Measurements from ENCODE around the gene MSH3.
"Not testable (repeated sequence)": the region's sequence is repeated elsewhere in the genome, so short reads cannot be mapped to it uniquely, and the experiment has no call there.

MSH3 gene

DNA sequence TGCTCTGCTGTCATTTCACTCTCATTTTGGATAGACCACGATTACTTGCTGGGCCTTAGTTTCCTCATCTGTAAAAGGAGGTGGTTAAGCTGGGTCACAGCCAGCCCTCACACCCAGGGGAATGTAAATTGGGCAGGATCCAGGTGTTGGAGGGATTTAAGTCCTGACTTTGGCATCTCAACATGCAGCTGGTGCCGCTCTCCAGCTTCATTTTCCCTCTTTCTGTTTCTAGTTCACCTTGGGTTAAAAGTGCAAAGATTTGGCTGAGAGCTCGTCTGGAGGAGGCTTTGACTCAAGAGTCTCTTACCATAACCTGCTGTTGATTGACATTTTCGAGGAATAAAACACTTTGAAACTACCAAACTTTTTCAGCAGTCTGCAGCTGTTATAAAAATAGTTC, 144.6 kb downstream of the MSH3 start:
- no peak for DNase-seq

DNA sequence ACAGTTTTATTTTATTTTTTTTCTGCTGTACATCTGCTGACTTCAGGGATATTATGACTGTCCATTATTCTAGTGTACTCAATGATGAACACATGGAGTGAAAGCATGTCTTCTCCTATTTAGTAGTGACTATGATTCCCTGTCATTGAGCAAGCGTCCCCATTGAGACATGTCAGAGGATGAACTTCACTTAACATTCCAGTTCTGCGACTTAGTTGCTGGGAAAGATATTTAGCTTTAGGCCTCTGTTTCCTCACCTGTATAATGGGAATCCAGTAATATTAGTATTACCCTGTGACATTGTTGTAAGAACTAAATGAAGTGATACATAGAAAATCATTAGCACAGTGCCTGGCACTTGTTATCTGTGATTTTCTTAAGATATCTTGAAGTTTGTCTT, 145.1 kb downstream of the MSH3 start:
- DNase-seq: no peak

DNA sequence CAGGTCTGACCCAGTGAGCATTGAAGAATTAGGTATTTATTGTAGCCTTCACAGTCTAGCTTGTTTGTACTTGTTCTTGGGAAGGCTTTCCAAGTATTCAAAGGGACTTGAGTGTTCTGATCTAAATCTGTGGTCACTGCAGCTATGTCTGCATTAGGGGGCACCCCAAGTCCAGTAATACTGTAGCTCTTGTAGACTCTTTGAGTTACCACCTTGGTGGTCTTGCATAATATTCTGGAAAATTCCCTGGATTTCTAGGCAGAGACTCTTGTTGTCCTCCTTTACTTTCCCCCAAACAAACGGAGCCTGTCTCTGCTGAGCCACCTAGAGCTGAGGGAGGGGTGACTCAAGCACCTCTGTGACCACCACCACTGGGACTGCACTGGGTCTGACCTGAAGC, 149.9 kb downstream of the MSH3 start:
- DNase-seq: peak in 1 of 2 donors; percentile 11

DNA sequence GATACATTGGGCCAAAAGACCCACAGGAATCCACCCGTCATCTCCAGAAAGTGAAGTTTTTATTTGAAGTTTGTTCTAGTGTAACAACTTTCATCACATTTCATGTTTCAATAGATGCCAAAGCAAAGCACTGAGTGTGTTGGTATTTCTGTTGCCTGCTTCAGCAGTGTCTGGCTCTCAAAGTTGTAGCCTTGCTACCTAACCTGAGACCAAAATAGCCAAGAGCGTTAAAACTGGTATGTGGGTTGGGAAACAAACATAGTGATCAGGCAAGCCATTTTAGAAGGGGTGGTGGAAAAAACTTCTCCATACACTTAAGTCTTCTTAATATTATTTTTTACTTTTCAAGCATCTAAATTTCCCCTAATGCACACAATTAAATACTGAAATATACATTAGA, 150.6 kb downstream of the MSH3 start:
- no peak for DNase-seq

DNA sequence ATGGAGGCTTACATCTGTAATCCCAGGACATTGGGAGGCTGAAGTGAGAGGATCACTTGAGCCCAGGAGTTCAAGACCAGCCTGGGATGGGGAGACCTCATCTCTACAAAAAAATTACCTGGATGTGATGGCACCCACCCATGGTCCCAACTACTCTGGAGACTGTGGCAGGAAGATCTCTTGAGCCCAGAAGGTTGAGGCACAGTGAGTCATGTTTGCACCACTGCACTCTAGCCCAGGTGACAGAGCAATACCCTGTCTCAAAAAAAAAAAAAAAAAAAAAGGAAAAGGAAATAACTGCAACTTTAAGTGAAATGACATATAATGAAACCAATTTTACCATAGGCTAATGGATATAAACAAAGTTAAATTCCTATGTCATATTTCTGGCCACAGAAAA, 152.5 kb downstream of the MSH3 start:
- DNase-seq: no peak

DNA sequence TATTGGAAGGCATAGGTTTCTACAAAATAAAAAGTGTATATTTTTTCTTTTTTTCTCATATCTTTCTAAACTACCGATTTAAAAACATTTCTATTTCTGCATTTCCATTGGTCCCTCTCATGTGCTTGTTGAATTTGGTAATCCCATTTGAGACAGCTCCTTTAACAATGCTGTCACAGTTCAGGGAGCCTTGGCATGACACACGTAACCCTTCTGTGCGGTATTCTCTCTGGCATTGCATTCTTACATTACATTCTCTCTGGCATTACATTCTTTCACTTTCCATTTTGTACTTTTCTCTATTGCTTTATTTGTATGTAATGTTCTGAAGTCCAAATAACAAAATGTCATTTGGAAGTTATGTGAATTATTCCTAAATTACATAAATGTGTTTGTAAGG, 155.0 kb downstream of the MSH3 start:
- no peak for DNase-seq

DNA sequence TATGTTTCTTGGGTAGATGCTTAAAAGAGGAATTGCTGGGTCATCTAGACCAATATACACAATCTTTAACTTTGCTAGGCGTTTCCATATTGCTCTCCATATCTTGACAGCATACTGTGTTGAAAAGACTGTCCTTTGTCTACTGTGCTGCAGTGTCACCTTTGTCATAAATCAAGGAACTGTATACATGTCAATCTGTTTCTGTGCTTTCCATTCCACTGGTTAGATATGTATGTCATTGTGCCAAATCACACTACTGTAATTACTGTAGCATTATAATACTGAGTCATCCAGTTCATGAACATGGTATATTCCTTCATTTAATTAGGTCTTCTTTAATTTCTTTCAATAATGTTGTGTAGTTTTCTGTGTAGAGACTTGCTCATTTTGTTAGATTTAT, 156.0 kb downstream of the MSH3 start:
- no peak for DNase-seq

DNA sequence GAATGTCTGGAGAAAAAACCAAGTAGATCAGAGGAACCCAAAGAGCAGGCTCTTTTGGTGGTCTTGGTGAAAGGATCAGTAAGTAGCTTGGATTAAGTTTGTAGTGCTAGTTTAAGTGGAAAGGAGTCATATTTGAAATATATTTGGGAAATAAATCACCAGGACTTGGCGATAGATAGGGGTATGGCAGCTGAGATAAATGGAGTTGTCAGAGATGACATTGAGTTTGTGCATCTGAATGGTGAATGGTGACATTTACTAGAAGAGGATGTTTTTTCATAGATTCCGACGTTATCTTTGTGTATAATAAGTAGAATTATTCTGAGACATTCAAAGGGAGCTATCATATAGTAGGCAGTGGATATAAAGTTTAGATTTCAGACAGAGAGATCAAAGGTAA, 162.1 kb downstream of the MSH3 start:
- DNase-seq: no peak

DNA sequence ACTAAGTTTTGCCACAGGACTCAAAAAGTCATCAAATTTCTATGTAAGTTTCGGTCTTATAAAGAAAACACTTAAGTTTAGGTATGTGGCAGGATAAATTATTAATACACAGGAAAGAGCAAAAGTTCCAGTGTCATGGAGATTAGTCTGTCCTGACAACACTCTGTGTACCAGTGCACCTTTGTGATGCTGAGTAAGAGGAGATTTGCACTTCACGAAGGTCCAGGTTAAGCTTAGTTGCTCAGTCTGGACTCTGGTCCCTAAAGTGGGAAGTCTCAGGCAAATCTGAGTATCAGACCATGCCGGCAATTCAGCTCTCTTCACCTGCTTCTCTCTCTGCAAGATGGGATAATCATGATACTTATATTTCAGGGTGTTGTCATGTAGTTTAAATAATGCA, 166.2 kb downstream of the MSH3 start:
- DNase-seq: no peak

DNA sequence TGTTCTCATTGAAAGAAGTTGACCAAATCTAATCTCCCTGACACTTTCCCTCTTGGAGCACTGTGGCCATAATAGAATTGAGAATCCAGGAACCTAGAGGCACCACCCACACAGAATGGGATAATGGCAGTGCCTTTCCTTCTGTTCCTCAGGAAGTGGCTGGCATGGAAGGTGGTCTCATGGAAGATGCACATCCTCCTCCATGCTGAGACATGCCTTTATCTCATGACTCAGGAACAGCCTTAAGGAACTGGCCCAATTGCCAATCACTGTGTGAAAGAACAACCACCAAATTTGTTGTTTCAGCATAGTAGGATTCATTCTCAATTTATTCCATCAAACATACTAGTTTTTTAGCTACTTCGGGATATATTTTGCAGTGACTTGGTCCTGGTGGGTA, 168.2 kb downstream of the MSH3 start:
- no peak for DNase-seq

DNA sequence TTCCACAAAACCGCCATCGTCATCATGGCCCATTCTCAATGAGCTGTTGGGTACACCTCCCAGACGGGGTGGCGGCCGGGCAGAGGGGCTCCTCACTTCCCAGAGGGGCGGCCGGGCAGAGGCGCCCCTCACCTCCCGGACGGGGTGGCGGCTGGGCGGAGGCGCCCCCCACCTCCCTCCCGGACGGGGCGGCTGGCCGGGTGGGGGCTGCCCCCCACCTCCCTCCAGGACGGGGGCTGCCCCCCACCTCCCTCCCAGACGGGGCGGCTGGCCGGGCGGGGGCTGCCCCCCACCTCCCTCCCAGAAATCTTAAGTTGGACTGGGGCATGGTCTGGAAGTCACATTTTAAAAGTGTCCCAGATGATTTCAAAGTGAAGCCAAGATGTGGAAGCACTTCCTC, 169.7 kb downstream of the MSH3 start:
- not testable (repeated sequence) for DNase-seq

DNA sequence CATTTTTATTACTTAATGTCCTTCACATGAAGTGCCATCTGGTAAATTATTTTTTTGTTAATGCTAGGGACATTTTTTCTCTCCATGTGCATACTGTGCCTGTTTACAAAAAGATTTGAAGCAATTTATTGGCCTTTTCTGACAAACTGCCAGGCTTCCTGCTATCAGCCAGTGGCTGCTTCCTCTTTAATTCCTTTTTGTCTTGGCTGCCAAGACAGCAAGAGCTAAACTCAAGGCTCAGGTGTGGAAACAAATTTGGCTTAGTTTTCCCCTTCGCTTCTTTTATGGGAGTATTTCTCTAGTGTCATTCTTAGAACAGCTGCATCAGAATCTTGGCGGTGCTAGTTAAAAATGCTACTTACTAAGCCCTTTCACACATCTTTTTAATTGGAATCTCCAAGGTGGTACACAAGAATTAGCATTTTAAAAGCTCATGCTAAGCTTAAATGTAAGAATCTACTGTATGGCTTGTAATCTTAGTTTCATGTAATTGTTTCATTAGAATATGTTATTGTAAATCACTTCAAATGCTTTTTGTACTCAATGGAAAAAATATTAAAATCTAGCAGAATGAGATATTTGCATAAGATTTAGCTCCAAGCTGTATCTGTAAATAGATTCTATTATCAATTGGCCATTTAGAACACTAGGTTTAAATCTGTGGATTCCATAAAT, 171.5 kb downstream of the MSH3 start:
- DNase-seq: no peak

DNA sequence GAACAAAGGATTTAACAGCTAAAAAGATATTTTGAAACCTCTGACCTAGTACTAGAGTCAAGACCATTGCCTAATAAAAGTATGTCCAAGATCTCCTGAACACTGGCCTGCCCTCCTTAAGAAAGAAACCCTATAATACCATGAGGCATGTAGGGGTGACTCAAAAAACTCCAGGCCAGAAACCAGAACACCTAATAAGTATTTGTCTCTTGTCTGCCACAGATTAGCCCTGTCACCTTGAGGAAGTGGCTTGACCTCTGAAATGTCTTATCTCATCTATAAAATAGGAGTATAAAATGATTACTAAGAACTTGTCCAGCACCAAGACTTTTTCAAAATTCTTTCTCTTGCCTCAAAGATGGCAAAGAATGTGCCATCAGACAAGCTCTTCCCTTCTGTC, 180.3 kb downstream of the MSH3 start:
- DNase-seq: no peak

DNA sequence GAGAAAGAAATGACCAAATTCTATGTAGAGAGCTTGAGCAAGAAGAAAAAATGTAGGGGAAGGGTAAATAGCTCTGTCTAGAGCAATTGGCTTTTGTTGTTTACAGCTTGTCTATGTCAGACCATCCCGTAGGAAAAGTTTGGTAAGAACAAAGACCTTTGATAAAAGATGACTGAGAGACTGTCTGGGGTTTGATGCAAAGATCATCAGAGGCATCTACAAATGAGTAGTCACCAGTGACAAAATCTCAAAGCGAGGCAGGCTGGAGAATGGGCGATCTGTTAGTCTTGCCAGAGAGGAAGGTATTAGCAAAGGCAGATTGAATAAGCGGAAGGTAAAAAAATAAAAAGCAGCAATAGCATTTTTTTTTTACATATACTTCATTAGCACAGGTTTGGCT, 180.7 kb downstream of the MSH3 start:
- no peak for DNase-seq

DNA sequence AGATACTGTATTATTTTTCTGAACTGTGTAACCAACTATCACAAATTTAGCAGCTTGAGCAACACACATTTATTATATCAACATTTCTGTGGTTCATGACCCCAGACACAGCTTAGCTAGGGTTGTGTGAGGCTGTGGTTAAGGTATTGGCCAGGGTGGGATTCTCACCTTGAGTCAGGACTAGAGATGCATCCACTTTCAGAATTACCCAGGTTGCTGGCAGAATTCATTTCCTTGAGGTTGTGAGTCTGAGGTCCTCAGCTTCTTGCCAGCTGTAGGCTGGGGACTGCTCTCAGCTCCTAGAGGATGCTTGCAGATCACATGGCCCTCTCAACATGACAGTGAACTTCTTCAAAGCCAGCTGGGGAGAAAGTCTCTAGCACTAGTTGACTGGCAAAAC, 183.2 kb downstream of the MSH3 start:
- DNase-seq: no peak

DNA sequence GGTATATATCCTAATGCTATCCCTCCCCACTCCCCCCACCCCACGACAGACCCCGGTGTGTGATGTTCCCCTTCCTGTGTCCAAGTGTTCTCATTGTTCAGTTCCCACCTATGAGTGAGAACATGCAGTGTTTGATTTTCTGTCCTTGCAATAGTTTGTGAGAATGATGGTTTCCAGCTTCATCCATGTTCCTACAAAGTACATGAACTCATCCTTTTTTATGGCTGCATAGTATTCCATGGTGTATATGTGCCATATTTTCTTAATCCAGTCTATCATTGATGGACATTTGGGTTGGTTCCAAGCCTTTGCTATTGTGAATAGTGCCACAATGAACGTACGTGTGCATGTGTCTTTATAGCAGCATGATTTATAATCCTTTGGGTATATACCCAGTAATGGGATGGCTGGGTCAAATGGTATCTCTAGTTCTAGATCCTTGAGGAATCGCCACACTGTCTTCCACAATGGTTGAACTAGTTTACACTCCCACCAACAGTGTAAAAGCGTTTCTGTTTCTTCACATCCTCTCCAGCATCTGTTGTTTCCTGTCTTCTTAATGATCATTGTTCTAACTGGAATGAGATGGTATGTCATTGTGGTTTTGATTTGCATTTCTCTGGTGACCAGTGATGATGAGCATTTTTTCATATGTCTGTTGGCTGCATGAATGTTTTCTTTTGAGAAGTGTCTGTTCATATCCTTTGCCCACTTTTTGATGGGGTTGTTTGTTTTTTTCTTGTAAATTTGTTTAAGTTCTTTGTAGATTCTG, 186.8 kb downstream of the MSH3 start:
- not testable (repeated sequence) for DNase-seq

DNA sequence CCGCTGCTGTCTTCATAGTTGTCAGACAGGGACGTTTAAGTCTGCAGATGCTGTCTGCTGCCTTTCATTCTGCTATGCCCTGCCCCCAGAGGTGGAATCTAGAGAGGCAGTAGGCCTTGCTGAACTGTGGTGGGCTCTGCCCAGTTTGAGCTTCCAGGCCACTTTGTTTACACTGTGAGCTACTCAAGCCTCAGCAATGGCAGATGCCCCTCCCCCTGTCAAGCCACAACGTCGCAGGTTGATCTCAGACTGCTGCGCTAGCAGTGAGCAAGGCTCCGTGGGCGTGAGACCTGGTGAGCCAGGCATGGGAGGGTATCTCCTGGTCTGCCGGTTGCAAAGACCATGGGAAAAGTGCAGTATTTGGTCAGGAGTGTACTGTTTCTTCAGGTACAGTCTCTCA, 192.0 kb downstream of the MSH3 start:
- not testable (repeated sequence) for DNase-seq

DNA sequence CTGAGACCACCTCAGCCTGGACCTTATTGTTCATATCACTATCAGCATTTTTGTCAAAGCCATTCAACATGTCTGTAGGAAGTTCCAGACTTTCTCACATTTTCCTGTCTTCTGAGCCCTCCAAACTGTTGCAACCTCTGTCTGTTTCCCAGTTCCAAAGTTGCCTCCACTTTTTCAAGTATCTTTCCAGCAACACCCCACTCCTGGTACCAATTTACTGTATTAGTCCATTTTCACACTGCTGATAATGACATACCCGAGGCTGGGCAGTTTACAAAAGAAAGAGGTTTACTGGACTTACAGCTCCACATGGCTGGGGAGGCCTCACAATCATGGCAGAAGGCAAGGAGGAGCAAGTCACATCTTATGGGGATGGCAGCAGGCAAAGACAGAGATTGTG, 195.7 kb downstream of the MSH3 start:
- DNase-seq: not testable (repeated sequence)

DNA sequence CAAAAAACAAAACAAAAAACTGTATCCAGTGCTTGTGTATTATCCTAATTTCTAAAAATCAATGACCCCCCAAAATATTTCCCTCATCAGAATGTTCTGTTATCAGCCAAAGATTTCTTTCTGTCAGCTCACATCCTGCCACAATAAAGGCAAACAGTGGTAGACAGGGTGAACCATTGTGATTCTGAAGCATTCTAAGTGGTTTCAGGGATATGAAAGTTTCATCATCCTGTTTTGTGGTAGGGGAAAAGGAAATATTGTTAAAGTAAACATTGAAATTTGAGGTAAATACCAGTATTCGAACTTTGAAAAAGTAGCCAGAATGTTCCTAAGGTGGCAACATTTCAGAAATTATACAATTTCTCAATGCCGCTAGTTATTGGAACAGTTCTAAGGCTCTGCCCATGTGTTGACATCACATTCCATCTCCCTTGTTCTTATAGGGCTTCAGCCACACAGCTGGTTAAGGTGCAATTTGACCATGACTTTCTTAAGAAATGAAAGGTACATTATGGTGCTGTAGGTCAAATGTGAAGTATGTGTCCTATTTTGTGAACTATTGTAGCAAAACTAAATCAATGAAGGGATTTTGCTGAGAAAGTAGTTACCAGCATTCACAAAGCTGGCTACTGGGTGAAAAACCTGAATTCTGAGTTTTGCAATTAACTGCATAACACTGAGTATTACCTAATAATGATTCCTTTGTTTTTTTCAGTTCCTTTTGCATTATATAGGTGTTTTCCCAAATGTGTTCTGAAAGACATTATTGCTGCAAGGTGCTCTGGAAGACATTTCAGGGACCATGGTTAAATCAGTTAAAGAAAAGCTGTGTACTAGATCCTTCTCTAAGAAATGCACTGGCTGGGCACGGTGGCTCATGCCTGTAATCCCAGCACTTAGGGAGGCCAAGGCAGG, 198.1 kb downstream of the MSH3 start:
- peak; percentile 7 to 21 for DNase-seq

DNA sequence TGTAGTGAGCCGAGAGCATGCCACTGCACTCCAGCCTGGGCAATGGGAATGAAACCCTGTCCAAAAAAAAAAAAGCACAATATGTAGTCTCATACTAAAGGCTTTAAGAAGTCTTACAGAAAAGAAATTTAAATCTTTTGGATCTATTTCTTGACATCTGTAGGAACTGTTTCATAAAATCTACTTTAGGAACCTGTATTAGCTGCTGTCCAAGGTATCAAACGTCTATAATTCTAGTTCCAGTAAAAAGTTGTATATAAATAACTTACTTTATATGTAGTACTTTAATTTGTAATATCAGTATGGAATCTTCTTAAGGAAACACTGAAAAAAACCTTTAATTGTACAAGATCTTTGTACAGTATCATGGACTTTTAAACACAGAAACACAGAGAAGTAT, 199.0 kb downstream of the MSH3 start:
- DNase-seq: no peak

DNA sequence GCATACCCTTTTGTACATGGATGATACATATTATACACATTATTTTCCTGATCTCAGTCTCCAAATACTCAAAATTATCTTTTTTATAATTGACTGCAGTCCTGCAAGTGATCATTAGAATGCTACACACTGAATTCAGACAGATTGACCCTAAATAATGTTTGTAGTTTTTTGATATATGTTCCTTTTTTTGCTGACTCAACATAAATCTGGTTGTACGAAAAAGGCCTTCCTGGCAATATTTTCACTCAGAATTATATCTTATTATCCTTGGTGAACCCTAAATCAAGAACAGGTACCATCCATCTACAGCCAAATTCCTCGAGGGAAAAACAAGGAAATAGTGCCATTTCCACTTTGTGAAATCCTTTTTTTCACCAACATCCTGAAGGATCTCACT, 200.1 kb downstream of the MSH3 start:
- DNase-seq: no peak

DNA sequence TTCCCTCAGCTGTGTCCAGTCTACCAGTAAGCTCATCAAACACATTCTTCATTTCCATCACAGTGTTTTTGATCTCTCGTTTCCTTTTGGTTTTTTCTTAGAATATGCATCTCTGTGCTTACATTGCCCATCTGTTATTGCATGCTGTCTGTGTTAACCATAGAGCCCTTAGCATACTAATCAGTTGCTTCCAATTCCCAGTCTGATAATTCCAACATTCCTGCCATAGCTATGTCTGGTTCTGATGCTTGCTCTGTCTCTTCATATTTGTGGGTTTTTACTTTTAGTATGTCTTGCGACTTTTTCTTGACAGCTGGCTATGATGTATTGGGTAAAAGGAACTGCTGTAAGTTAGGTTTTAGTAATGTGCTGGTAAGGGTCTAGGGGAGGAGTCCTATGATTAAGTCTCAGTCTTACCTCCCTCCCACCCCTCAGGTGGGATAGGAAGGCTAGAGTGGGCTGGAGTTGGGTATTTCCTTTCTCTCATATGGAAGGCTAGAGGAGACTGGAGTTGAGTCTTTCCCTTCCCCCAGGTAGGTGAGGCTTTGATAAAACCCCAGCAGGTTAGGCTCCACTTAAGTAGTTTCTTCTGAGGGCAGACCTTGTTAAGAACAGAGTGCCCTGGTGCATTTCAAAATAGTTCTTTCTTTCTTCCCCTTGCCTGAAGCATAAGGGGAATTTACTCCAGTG, 206.6 kb downstream of the MSH3 start:
- DNase-seq: no peak

DNA sequence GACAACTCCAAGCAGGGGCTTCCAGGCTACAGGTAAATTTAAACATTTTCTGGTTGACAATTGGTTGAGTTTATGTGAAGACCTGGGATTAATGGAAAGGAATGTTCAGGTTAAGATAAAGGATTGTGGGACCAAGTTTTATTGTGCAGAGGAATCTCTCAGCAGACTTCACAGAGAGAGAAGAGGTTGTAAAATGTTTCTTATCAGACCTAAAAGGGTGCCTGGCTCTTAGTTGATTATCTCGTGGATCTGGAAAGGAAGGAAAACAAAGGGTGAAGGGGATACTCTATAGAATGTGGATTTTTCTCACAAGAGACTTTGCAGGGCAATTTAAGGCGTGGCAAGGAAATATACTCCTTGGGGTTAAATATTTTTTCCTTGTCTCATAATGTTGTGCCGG, 209.3 kb downstream of the MSH3 start:
- no peak for DNase-seq

Data from inflammatory macrophage treated with lipopolysaccharide for 1 hour (primary cell).